Muscle of leg (tissue), 11 donors: ENCODE results near the gene CAPN2. TPM values are rescaled to one million over a fixed set of nuclear protein-coding genes. Genes with fewer than 3 reads are reported as not detected.
"Not testable (repeated sequence)": the region's sequence is repeated elsewhere in the genome, so short reads cannot be mapped to it uniquely, and the experiment has no call there.

Experiments
- DNase-seq: peaks from one replicate; pipeline ENCODE4 v3.0.0; 2013
- H3K27ac ChIP-seq: one replicate; pipeline ENCODE4 v1.5.1; 2013; ENCODE audit warnings: mild to moderate bottlenecking, low read length, control low read depth
- H3K27me3 ChIP-seq: one replicate; pipeline ENCODE4 v1.6.1; 2013; ENCODE audit warnings: low read length; ENCODE audit not compliant: control insufficient read depth, insufficient read depth
- H3K36me3 ChIP-seq: one replicate; pipeline ENCODE4 v1.6.1; 2013; ENCODE audit warnings: low read length; ENCODE audit not compliant: control insufficient read depth, insufficient read depth
- H3K4me1 ChIP-seq: one replicate; pipeline ENCODE4 v1.6.1; 2013; ENCODE audit warnings: low read length; ENCODE audit not compliant: control insufficient read depth, insufficient read depth
- H3K4me3 ChIP-seq: one replicate; pipeline ENCODE4 v1.5.1; 2013; ENCODE audit warnings: low read length, control low read depth
- H3K9me3 ChIP-seq: replicated peaks from 2 replicates; pipeline ENCODE4 v1.6.1; 2013; ENCODE audit warnings: low read depth, low read length; ENCODE audit not compliant: control insufficient read depth
- WGBS: methylation state at CpG from one replicate; pipeline ENCODE4 v1.1.5; 2013; ENCODE audit warnings: missing lambda C conversion rate; ENCODE audit not compliant: insufficient coverage; 5-methylcytosine and 5-hydroxymethylcytosine counted together
- polyA plus RNA-seq, 8 donors: library from polyadenylated mRNA; unstranded; fragments of 120-200 nt; gene quantifications; one replicate each; pipeline versions ENCODE4 v1.2.1 to v1.2.3, GENCODE V29; 2013; ENCODE audit warnings: inconsistent platforms in 1 of 8, low replicate concordance in 1 of 8; ENCODE audit not compliant: insufficient read length in 8 of 8, insufficient read depth in 1 of 8
- total RNA-seq: library from RNA; stranded (reverse); fragments of 120-200 nt; gene quantifications from one replicate; pipeline ENCODE4 v1.2.4, GENCODE V29; 2013

CAPN2 gene
- total and polyA plus RNA-seq, 9 donors = 82.6 to 130 (median 99.1) TPM

- H3K4me3 ChIP-seq = no peak overlapping the region
- H3K27me3 ChIP-seq = no peaks in the 10 kb centered on the region
- no peaks in the 10 kb centered on the region for H3K9me3 ChIP-seq
- H3K36me3 ChIP-seq = peaks cover 46% of the 10 kb centered on the region
- peaks cover 37% of the 10 kb centered on the region for H3K4me1 ChIP-seq
- DNase-seq = peak; percentile 96
- 35% methylated on average over 4 of the region's 9 CpGs for WGBS
- peak overlapping the region; percentile 88 for H3K27ac ChIP-seq
Observed at GRCh38 chr1:223726380-223727001, 14.2 kb downstream of the CAPN2 start.

- Histone ChIP-seq H3K27me3 (no peaks in the 10 kb centered on the region), H3K4me1 (peaks cover 45% of the 10 kb centered on the region), H3K9me3 (no peaks in the 10 kb centered on the region), H3K36me3 (peaks cover 41% of the 10 kb centered on the region), H3K4me3 (no peak overlapping the region), H3K27ac (no peak overlapping the region)
- WGBS = 68% methylated on average over 3 of the region's 4 CpGs
- no peak for DNase-seq
Observed at GRCh38 chr1:223727541-223727940, 15.2 kb downstream of the CAPN2 start.

GRCh38 chr1:223729906-223730305 is 17.6 kb downstream of the CAPN2 start:
- Histone ChIP-seq H3K4me3 (no peak overlapping the region), H3K36me3 (peaks cover 31% of the 10 kb centered on the region), H3K4me1 (peaks cover 66% of the 10 kb centered on the region), H3K9me3 (no peaks in the 10 kb centered on the region), H3K27ac (no peak overlapping the region), H3K27me3 (no peaks in the 10 kb centered on the region)
- no peak for DNase-seq
- no CpG with 5 or more reads among the region's 4 CpGs for WGBS

GRCh38 chr1:223730479-223731132 is 18.3 kb downstream of the CAPN2 start:
- 0% methylated on average over 1 of the region's 4 CpGs for WGBS
- DNase-seq = no peak
- Histone ChIP-seq H3K36me3 (peaks cover 28% of the 10 kb centered on the region), H3K4me3 (no peak overlapping the region), H3K27me3 (no peaks in the 10 kb centered on the region), H3K27ac (peak overlapping the region; percentile 60), H3K9me3 (no peaks in the 10 kb centered on the region), H3K4me1 (peaks cover 64% of the 10 kb centered on the region)

- peak; percentile 63 for DNase-seq
- Histone ChIP-seq H3K36me3 (peaks cover 24% of the 10 kb centered on the region), H3K4me3 (no peak overlapping the region), H3K4me1 (peaks cover 59% of the 10 kb centered on the region), H3K27me3 (no peaks in the 10 kb centered on the region), H3K27ac (peak overlapping the region; percentile 60), H3K9me3 (no peaks in the 10 kb centered on the region)
- WGBS = 43% methylated on average over 13 of the region's 13 CpGs
Observed at GRCh38 chr1:223731133-223731770, 18.9 kb downstream of the CAPN2 start.

GRCh38 chr1:223732993-223733798 is 20.9 kb downstream of the CAPN2 start:
- no peaks in the 10 kb centered on the region for H3K9me3 ChIP-seq
- H3K36me3 ChIP-seq = peaks cover 18% of the 10 kb centered on the region
- H3K4me1 ChIP-seq = peaks cover 57% of the 10 kb centered on the region
- H3K27ac ChIP-seq = peak overlapping the region; percentile 88
- 69% methylated on average over 2 of the region's 6 CpGs for WGBS
- peak; percentile 92 for DNase-seq
- H3K27me3 ChIP-seq = no peaks in the 10 kb centered on the region
- no peak overlapping the region for H3K4me3 ChIP-seq

- H3K9me3 ChIP-seq = no peaks in the 10 kb centered on the region
- DNase-seq = no peak
- 49% methylated on average over 18 of the region's 20 CpGs for WGBS
- peaks cover 66% of the 10 kb centered on the region for H3K4me1 ChIP-seq
- peak overlapping the region; percentile 88 for H3K27ac ChIP-seq
- H3K27me3 ChIP-seq = no peaks in the 10 kb centered on the region
- peaks cover 14% of the 10 kb centered on the region for H3K36me3 ChIP-seq
- no peak overlapping the region for H3K4me3 ChIP-seq
Observed at GRCh38 chr1:223733898-223734852, 21.8 kb downstream of the CAPN2 start.

- peaks cover 65% of the 10 kb centered on the region for H3K4me1 ChIP-seq
- H3K27me3 ChIP-seq = not testable (repeated sequence)
- no CpG with 5 or more reads among the region's 5 CpGs for WGBS
Observed at GRCh38 chr1:223736638-223737037, 24.3 kb downstream of the CAPN2 start.

GRCh38 chr1:223737342-223737741 is 25.0 kb downstream of the CAPN2 start:
- Histone ChIP-seq H3K4me1 (peaks cover 60% of the 10 kb centered on the region), H3K27ac (no peak overlapping the region), H3K9me3 (no peaks in the 10 kb centered on the region), H3K4me3 (no peak overlapping the region), H3K36me3 (peaks cover 23% of the 10 kb centered on the region), H3K27me3 (no peaks in the 10 kb centered on the region)
- no peak for DNase-seq
- 78% methylated on average over 5 of the region's 7 CpGs for WGBS

More at GRCh38 chr1:223736638-223737037, 24.3 kb downstream of the CAPN2 start:
- H3K9me3 ChIP-seq, DNase-seq, H3K27ac ChIP-seq, H3K4me3 ChIP-seq: not testable (repeated sequence)
- H3K36me3 ChIP-seq = peaks cover 21% of the 10 kb centered on the region
